ENCODE measurements around the gene BIN1.

BIN1 gene

DNA sequence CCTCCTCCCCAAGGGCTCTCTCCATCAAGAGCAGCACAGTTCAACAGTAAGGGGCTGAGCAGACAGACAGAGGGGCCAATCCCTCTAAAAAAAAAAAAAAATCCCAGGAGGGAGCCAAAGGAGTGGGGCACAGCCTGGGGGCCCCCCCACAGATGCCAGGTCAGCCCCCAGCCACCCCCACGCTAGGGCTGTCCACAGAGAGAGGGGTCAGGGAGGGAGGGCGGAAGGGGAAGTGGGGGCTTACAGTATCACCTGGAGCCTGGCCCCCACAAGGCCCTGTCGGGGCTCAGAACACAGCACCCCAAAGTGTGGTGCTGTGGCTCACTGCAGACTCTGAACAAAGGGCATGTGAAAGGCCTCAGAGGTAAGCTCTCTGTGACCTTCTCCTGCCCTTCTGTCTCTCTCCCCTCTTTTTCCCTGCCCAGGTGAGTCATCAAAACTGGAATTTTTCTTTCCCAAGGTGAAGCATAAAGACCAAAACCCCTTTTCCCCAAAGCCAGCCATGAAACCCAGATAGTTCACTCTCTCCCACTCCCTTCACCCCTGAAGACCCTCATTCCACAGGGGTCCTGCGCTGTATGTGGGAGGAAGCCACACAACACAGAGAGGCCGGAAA lies 13.9 kb downstream of the BIN1 start:
- no peak for DNase-seq (ENCODE audit: low read depth in 2 of 3, low spot score in 1 of 3)

- no peak for DNase-seq (ENCODE audit: low read depth in 2 of 3, low spot score in 1 of 3)
Observed at GRCh38 chr2:127092306-127092705, 14.6 kb downstream of the BIN1 start.

- DNase-seq (ENCODE audit: low read depth in 2 of 3, low spot score in 1 of 3) = no peak
Observed at GRCh38 chr2:127091886-127092285, 15.1 kb downstream of the BIN1 start.

DNA sequence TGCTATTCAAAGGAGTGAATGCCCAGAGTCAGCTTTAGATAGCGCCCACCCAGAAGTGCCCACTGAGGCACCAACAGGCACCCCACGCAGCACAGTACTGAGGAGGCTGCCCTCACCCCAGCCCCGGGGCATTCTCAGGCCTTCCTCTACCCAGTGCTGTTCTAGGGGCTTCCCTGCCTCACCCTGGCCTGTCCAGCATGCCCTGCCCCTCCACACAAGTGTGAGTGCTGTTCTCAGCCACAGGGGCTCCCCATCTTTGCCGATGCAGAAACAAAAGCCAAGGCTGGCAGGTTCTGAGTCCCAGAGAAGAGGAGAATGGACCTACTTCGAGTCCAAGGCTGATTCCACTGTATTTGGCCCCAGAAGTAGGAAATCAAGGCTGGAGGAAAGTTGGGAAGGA lies 15.8 kb downstream of the BIN1 start:
- DNase-seq (ENCODE audit: low read depth in 2 of 3, low spot score in 1 of 3) = no peak

GRCh38 chr2:127090281-127091120 lies 16.5 kb downstream of the BIN1 start:
- DNase-seq (ENCODE audit: low read depth in 2 of 3, low spot score in 1 of 3) = no peak

- DNase-seq (ENCODE audit: low read depth in 2 of 3, low spot score in 1 of 3) = no peak
Observed at GRCh38 chr2:127089478-127090235, 17.3 kb downstream of the BIN1 start.

DNA sequence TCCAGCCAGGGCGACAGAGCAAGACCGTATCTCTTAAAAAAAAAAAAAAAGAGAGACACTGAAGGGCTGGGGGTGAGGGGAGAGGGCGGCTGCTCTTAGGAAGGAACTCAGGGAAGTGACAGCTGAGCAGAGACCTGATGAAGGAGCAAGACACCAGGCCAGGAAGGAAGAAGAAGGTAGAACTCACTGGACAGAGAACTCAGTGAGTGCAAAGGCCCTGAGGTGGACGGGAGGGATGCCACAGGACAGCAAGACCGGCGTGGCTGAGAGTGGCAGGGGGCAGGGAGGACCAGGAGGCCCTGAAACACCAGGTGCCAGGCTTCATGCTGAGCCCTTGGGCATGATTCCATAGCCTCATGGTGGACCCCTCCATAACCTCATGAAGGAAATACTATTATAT lies 18.2 kb downstream of the BIN1 start:
- no peak for DNase-seq (ENCODE audit: low read depth in 2 of 3, low spot score in 1 of 3)

DNA sequence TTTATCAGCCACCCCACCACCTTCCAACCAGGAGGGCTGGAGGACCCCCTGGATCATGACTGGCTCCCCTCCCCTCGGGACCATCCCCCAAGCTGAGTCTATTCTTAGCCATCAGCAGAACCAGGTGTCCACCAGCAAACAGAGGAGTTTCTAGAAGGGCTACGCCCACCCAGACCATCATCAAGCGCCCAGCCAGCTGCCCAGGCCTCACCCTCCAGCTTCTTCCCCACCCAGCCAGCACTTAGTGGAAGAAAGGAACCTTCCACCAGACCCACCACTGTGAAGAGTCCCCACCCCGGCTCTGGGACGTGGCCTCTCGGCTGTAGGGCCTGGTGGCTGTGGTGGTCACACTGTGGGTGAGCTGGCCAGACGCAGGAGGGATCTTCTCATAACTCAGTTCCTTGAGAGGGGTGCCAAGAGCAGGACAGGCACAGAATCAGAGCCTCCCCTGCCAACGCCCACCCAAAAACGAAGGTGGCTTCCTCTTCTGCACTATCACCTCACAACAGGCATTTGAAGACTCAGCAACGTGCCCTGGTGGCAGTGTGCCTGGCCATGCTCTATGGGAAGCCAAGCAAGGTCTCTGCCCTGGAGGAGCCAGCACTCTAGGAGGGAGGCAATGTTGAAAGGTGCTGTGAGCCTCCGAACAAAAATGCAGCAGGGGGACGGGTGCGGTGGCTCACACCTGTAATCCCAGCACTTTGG lies 19.0 kb downstream of the BIN1 start:
- DNase-seq (ENCODE audit: low read depth in 2 of 3, low spot score in 1 of 3) = no peak

GRCh38 chr2:127086990-127087790 lies 19.8 kb downstream of the BIN1 start:
- DNase-seq (ENCODE audit: low read depth in 2 of 3, low spot score in 1 of 3) = no peak

DNA sequence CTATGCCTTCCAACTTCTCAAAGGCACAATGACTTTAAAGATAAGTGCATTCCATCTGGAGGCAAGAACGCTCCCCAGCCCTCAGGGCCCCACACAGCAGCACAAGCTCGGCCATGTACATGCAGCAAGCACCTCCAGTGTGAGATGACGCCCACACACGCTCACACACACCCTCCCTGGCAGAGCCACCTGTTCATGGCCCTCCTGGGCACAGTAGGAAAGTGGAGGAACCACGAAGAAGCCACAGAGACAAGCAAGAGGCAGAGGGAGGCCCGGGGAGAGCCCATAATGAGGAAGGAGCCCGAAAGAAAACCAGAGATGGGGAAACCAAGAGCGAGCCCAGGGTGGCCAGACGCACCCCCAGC lies 21.7 kb downstream of the BIN1 start:
- DNase-seq (ENCODE audit: low read depth in 2 of 3, low spot score in 1 of 3) = no peak

DNA sequence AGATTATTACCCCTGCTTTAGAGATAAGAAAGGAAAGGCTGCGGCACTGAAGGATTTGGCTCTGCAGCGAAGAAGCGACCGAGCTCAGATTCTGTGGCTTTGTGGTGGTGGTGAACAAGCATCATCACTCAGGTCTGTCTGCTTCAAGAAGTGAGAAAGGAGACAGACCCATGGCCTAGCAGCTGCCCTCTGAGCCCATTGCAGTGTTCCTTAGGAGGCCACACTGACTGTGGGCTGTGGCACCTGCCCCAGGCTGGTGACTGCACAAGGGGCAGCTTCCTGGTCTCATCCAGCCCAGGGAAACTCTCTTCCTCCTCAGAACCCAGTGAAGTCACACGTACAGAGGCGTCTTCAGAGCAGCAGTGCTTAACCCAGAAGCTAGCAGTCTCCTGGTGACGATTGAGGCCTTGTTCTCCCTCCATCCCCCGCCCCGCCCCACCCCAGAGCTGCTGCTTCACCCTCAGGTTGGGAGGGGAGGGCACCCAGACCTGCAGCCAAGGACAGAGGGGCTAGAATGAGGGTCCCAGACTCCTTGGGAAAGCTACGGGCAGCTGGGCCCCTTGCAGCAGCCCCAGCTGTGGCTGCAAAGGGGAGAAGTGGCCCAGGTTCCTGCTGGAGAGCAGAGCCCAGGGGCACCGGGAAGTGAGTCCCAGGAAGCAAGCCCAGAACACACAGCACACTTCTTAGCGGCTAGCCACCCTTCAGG lies 22.2 kb downstream of the BIN1 start:
- no peak for DNase-seq (ENCODE audit: low read depth in 2 of 3, low spot score in 1 of 3)

GRCh38 chr2:127083819-127084503 lies 23.0 kb downstream of the BIN1 start:
- DNase-seq (ENCODE audit: low read depth in 2 of 3, low spot score in 1 of 3) = no peak

DNA sequence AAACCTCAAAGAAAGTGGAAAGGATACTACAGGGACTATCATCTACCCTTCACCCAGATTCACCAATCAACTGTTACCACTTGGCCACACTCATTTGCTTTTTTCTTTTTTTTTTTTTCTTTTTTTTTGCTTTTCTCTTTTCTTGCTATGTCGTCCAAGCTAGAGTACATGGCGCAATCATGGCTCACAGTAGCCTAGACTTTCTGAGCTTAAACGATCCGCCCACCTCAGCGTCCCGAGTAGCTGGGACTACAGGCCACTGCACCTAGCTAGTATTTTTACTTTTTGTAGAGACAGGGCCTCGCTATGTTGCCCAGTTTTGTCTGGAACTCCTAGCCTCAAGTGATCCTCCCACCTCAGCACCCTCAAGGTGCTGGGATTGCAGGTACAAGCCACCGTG lies 24.0 kb downstream of the BIN1 start:
- DNase-seq (ENCODE audit: low read depth in 2 of 3, low spot score in 1 of 3) = no peak

GRCh38 chr2:127081826-127082633 lies 24.9 kb downstream of the BIN1 start:
- DNase-seq (ENCODE audit: low read depth in 2 of 3, low spot score in 1 of 3) = peak; percentile 34 to 57 (median 55)

DNA sequence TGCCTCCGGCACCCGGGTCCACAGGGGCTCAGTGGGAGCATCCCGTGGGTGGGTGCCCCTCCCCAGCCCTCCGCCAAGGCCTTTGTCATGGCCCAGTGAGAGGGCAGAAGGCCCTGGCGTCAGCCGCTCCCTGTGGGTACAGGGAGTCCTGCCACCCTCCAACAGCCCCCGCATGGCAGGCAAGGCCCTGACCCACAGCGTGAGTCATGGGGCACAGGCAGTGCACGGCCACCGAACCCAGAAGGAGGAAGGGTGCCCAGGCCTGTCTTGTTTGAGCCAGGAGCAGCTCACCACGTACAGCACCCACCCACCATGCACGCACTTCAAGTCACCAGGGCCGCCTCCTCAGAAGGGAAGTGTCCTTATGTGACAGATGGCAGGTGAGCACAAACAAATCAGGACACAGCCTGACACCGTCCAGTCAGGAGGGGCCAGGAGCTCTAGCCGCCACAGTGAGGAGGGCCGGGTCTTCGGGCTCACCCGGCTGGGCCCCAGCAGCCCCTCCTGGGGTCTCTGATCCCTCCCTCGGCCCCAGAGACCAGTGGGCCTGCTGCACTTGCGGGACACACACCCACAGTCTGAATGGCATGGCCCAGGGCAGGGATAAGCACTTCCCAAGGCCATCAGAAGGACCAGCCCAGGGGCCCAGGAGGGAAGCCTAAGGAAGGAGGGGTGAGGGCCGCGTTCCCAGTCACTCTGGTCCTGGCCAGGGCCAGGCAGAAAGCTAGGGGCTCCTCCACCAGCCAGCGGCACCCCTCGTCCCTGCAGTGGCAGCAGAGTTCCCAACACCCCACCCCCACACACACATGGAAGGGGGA lies 25.8 kb downstream of the BIN1 start:
- DNase-seq (ENCODE audit: low read depth in 2 of 3, low spot score in 1 of 3) = peak; percentile 26 to 55 (median 47)

- DNase-seq (ENCODE audit: low read depth in 2 of 3, low spot score in 1 of 3) = peak; percentile 56 to 61 (median 61)
Observed at GRCh38 chr2:127080226-127080937, 26.6 kb downstream of the BIN1 start.

DNA sequence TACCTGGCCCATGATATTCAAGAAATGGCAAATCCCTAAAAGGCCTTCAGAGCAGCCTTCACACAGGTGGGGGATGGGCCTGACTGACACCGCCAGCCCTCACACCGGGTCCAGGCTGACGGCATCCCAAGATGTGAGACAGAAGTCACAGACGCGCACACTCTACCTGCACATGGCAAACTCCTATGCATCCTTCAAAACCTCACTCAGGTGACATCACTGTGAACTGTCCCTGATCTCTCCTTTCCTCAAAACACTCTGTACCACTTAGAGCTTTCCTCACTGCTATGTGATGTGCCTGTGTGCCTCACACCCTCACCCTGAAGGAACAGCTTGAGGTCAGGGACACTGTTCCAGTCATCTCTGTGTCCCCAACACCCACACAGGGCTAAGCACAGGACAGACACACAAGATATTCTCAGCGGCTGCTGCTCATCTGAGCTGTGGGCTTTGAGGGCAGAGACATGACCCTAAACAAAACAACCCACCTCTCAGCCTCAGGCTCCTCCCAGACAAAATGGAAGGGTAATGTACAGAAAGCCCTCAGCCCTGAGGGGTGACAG lies 27.5 kb downstream of the BIN1 start:
- no peak for DNase-seq (ENCODE audit: low read depth in 2 of 3, low spot score in 1 of 3)
